Dermis blood vessel endothelial cell (primary cell): Measurements from ENCODE around the gene MAPK14. TPM values are rescaled to one million over a fixed set of nuclear protein-coding genes. Genes with fewer than 3 reads are reported as not detected.

Source experiments
- DNase-seq: peaks from one replicate; pipeline ENCODE4 v3.0.0; 2010
- total RNA-seq: library from RNA; depleted of rRNA; stranded (reverse); fragments of >200 nt; gene quantifications from 2 replicates; pipeline ENCODE4 v1.2.3, GENCODE V29; 2014

Gene MAPK14
- total RNA-seq, 1 donor from 2014 or later = 71.8 TPM

DNA sequence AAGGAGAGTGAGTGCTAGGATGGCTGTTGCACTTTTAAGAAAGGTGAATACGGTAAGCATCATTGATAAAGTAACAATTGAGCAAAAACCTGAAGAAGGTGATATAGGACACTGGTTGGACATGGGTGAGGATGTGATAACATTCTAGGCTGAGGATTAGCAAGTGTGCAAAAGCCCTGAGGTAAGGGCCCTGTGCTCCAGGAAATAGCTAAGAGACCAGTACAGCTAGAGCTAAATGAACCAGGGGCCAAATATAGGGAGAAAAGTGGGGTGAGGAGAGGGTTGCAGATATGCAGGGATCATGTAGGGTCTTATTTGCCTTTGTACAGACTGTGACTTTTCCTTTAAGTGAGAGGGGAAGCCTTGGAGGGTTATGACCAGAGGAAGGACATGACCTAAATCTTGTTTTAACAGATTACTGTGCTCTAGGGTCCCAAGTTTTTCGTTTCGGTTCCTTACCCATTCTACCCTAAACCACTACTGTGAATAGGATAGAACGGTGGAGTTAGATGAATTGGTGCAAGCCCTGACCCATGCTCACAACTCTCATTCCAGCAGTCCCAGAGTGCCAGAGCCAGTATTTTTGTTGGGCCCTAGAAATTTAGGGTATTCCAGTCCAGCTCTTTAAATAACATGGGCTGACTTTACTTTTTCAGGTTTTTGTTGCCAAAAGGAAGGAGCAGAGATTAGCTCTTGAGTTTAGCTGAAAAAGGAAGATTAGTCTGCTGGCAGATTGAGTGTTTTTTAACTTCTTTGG lies 10.7 kb downstream of the MAPK14 start:
- DNase-seq = peak; percentile 9

GRCh38 chr6:36039112-36039511 lies 11.5 kb downstream of the MAPK14 start:
- peak; percentile 32 for DNase-seq

DNA sequence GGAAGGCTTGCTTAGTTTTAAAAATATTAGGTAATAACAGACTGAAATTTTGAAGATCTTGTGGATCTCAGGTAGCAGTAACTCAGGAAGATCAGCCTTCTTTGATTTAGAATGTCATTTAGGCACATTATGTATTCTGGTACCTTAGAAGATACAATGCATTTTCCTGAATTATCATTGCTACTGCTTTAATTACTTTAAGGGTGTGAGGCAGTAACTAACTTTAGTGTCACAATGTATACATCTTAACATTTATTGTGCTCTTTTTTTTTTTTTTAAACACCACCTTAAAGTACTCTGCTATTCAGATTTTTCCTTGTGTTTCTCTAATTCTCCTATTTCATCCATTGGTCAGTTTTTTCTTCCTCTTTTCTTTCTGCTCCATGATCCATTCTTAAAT lies 13.3 kb downstream of the MAPK14 start:
- no peak for DNase-seq

- no peak for DNase-seq
Observed at GRCh38 chr6:36042618-36043260, 15.1 kb downstream of the MAPK14 start.

DNA sequence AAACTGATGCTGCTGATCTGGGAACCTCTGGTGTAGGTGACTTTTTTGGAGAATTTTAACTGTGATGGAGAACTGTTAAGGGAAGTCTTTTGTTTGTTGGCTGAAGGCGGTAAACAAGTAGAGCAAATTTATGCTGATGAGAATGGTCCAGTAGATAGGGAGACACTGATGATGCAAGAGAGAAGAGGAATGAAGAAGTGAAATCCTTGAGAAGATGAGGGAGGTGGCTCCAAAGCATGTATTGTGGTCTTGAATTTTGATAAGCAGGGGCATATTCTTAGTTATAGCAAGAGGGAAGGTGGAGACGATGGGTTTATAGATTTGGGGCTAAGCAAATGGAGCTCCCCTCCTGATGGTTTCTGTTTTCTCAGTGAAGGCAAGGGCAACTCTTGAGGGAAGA lies 22.0 kb downstream of the MAPK14 start:
- no peak for DNase-seq

- DNase-seq = no peak
Observed at GRCh38 chr6:36050305-36050704, 22.7 kb downstream of the MAPK14 start.

- no peak for DNase-seq
Observed at GRCh38 chr6:36050947-36051710, 23.5 kb downstream of the MAPK14 start.

GRCh38 chr6:36052097-36052496 lies 24.5 kb downstream of the MAPK14 start:
- no peak for DNase-seq

DNA sequence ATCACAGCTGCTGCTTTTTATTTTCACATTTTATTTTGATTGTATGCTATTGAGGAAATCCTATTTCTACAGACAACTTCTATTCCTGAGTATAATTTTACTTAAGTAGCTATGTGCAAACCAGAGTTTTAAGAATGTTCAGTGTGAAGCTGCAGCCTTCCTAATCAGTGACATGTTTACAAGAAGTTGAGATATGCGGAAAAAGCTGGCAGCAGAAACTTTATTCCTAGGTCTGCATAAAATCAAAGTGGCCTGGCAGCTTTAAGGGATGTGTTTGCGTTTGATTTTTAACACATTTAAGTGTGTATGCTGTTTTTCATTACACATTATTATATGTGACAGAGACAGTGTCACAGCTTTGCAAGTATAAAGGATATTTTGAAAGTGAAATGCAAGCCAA lies 26.3 kb downstream of the MAPK14 start:
- DNase-seq = no peak

DNA sequence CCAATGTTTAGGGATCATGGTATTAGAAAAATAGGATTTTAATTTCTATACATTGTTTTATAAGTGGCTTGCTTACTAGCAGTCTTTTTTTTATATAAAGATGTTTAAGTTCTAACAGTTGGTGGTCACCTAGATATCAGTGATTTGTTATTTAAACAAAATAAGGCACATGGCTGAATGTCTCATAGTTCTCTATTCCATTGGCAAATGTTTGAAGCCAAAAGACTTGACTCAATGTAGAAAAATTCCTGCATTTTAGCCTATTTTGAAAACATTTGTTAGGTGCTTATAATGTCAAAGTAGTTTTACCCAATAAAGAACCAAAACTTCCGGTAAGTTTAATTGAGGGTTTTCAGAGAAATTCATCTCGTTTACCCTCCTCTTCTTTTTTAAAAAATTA lies 26.8 kb downstream of the MAPK14 start:
- DNase-seq = no peak

- DNase-seq = peak; percentile 43
Observed at GRCh38 chr6:36054956-36055355, 27.3 kb downstream of the MAPK14 start.

GRCh38 chr6:36056178-36056577 lies 28.6 kb downstream of the MAPK14 start:
- no peak for DNase-seq

DNA sequence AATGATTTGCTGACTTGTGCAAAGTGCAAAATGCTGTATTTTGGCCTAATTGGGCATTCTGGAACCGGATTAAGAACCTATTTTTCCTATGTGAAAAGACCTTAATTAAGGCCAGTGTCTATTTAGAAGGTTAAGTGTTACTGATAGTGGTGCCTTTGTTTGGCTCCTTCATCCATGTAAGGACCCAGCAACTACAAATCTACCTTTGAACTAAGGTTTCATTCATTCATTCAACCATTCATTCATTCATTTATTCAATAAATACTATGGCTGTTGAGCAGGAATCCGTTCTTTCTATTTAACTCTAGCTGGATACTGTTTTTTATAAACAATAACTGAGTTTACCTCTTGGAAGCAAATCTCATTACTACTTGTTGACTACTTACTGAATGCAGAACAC lies 33.6 kb downstream of the MAPK14 start:
- no peak for DNase-seq

- no peak for DNase-seq
Observed at GRCh38 chr6:36062247-36062646, 34.6 kb downstream of the MAPK14 start.

GRCh38 chr6:36063318-36064060 lies 35.9 kb downstream of the MAPK14 start:
- DNase-seq = no peak

DNA sequence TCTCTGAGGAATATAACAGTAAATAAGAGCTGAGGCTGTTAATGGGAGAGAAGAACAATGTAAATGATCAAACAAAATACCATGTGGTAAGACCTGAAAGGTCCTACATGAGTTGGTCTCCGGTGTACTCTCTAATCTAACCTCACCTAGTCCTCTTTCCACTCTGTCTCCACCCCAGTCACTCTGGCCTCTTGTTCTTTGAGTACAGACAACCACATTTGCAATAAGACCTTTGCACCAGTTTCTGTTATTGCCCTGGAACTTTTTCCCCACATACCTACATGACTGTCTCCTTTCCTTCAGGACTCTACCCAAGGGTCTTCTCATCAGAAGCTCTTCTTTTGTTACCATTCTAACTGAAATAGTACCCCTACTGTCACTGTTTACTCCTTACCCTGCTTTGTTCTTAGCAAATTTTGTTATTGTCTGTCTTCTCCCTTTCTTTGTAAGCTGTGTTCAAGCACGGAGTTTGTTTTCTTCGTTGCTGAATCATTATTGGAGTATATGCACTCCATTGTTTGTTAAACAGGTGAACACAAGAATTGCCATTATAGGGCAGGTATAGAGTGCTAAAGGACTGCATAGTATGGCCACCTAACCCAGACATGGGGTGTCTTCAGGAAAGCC lies 37.3 kb downstream of the MAPK14 start:
- no peak for DNase-seq

DNA sequence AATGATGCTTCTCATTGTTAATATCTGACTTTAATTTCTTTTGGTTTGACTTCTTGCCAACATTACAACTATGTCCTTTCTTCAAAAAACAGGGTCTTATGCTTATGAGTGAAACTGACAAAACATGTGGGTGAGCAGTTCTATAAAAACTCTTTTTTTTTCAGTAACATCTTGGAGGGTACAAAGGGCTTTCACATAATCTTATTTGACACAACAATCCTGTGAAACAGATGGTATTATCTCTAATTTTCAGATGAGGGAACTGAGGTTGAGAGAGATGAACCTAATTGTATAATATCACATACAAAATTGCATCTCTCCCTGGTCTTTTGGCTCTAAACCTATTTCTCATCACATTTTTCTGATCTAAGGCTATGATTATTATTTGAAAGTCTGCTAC lies 38.3 kb downstream of the MAPK14 start:
- DNase-seq = no peak

DNA sequence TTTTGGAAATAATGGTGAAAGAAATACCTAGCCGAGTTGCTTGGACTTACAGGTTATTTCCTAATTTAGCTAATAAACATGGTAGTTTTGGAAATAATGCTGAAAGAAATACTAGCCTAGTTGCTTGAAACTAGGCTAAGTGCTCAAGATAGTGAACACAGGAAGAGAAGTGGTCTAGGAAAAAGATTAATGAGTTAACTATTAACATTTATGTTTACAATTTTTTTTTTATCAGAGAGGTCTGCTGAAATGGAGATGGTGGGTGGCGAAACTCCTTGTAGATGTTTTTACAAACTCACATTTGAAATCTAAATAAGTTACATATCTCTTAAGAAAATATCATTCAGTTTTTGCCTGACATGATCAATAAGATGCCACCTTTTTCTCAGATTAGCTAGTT lies 39.2 kb downstream of the MAPK14 start:
- DNase-seq = no peak

- peak; percentile 6 for DNase-seq
Observed at GRCh38 chr6:36067374-36068011, 39.9 kb downstream of the MAPK14 start.

DNA sequence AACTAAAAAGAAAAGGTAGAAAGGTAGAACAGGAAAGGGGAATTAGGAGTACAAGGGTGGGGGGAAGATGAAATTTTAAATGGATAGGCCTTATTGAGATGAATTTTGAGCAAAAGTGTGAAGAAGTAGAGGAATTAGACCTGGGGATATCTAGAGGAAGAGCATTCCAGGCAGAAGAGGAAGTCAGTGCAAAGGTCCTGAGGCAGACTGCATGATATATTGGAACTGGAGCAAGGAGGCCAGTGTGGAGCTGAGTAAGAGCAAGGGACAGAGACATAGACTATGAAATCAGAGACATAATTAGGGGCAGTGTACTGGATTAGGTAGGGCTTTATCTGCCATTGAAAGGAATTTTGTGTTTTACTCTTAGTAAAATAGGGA lies 40.4 kb downstream of the MAPK14 start:
- DNase-seq = peak; percentile 14

GRCh38 chr6:36068586-36068985 lies 41.0 kb downstream of the MAPK14 start:
- DNase-seq = no peak

DNA sequence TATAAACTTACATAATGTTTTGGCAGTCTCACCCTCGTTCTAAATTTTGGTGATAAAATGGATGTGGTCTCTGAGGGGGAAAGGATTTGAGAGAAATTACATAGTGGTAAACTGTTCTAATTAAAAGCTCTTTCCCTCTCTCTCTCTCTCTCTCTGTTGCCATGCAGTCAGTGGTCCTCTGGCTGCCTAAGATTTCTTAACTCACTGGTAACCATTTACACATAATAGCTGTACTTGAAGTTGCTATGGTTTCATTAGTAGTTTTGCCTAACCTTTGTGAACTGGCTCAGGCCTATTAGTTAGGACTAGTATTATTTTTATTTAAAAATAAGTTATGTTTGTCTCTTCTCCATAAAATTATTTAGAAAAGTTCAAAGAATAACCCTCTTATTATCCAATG lies 42.0 kb downstream of the MAPK14 start:
- no peak for DNase-seq
